Adipose tissue (tissue), 3 donors: ENCODE results near the gene SOAT2. TPM values are rescaled to one million over a fixed set of nuclear protein-coding genes. Genes with fewer than 3 reads are reported as not detected.
"Not testable (repeated sequence)": the region's sequence is repeated elsewhere in the genome, so short reads cannot be mapped to it uniquely, and the experiment has no call there.

Experiments used
- H3K27ac ChIP-seq: one replicate; pipeline ENCODE4 v1.5.1; 2013; ENCODE audit warnings: low read depth, low read length
- WGBS, 3 donors: extraction: QIAGEN DNeasy Blood & Tissue Kit; methylation state at CpG; one replicate each; pipeline ENCODE4 v1.1.7; 2013; 5-methylcytosine and 5-hydroxymethylcytosine counted together
- polyA plus RNA-seq, 3 donors: library from polyadenylated mRNA; stranded (reverse); fragments of 200-250 nt; gene quantifications; one replicate each; pipeline ENCODE4 v1.2.3, GENCODE V29; 2013
- donor health status: healthy with polysubstance abuse.
- donor health status: Bipolar disorder and iron deficiency.
- donor health status: healthy.

SOAT2 gene
- polyA plus RNA-seq, 3 donors = 0.08 to 0.09 TPM; not detected in 1

- no peak overlapping the region for H3K27ac ChIP-seq
- WGBS, 3 donors = 26 to 67% (median 31%) methylated on average over 13 of the region's 13 CpGs
Observed at GRCh38 chr12:53098354-53098981, 4.8 kb upstream of the SOAT2 start.

GRCh38 chr12:53099071-53099882 lies 4.0 kb upstream of the SOAT2 start:
- WGBS, 3 donors = 14 to 21% (median 19%) methylated on average over 6 of the region's 6 CpGs
- no peak overlapping the region for H3K27ac ChIP-seq

- WGBS, 3 donors = 83 to 90% (median 85%) methylated on average over 13 of the region's 13 CpGs
Observed at GRCh38 chr12:53100466-53101151, 2.7 kb upstream of the SOAT2 start.

GRCh38 chr12:53101266-53101665 lies 2.0 kb upstream of the SOAT2 start:
- no peak overlapping the region for H3K27ac ChIP-seq
- WGBS, 3 donors = 81 to 93% (median 87%) methylated on average over 7 of the region's 7 CpGs

More at GRCh38 chr12:53100466-53101151, 2.7 kb upstream of the SOAT2 start:
- no peak overlapping the region for H3K27ac ChIP-seq

- WGBS, 3 donors = 80 to 88% (median 85%) methylated on average over 10 to 12 of the region's 12 CpGs
- no peak overlapping the region for H3K27ac ChIP-seq
Observed at GRCh38 chr12:53101931-53102781, 1.1 kb upstream of the SOAT2 start.

- WGBS, 3 donors = 22 to 67% (median 40%) methylated on average over 3 of the region's 3 CpGs
- no peak overlapping the region for H3K27ac ChIP-seq
Observed at GRCh38 chr12:53103860-53104305, 597 bp downstream of the SOAT2 start.

GRCh38 chr12:53105256-53105655 lies 2.0 kb downstream of the SOAT2 start:
- no peak overlapping the region for H3K27ac ChIP-seq
- 88 to 94% (median 93%) methylated on average over 8 of the region's 8 CpGs for WGBS, 3 donors

- H3K27ac ChIP-seq = no peak overlapping the region
- 88 to 94% (median 93%) methylated on average over 7 of the region's 7 CpGs for WGBS, 3 donors
Observed at GRCh38 chr12:53105712-53106439, 2.6 kb downstream of the SOAT2 start.

- H3K27ac ChIP-seq = no peak overlapping the region
- WGBS, 3 donors = 60 to 70% (median 69%) methylated on average over 7 of the region's 7 CpGs
Observed at GRCh38 chr12:53107122-53107521, 3.8 kb downstream of the SOAT2 start.

GRCh38 chr12:53112431-53112830 lies 9.1 kb downstream of the SOAT2 start:
- H3K27ac ChIP-seq = not testable (repeated sequence)
- 73 to 87% (median 85%) methylated on average over 6 to 7 of the region's 7 CpGs for WGBS, 3 donors

GRCh38 chr12:53113136-53113705 lies 9.9 kb downstream of the SOAT2 start:
- WGBS, 3 donors = 83 to 92% (median 92%) methylated on average over 12 of the region's 12 CpGs
- no peak overlapping the region for H3K27ac ChIP-seq

- no peak overlapping the region for H3K27ac ChIP-seq
Observed at GRCh38 chr12:53113951-53114350, 10.7 kb downstream of the SOAT2 start.

- no peak overlapping the region for H3K27ac ChIP-seq
- 86 to 88% (median 87%) methylated on average over 33 of the region's 33 CpGs for whole genome bisulfite sequencing, 3 donors
Observed at GRCh38 chr12:53115112-53115890, 12.0 kb downstream of the SOAT2 start.

- no peak overlapping the region for H3K27ac ChIP-seq
- WGBS, 3 donors = 93 to 94% (median 94%) methylated on average over 8 of the region's 8 CpGs
Observed at GRCh38 chr12:53115891-53116648, 12.8 kb downstream of the SOAT2 start.

GRCh38 chr12:53118751-53119300 lies 15.5 kb downstream of the SOAT2 start:
- H3K27ac ChIP-seq = no peak overlapping the region
- 86 to 93% (median 93%) methylated on average over 7 to 8 of the region's 8 CpGs for WGBS, 3 donors
